Activated B cell treated with CpG ODN at 0.5 μM for 24 hours (primary cell): ENCODE results near the gene TMEM168. TPM values are rescaled to one million over a fixed set of nuclear protein-coding genes. Genes with fewer than 3 reads are reported as not detected.

ENCODE experiments used
- ATAC-seq: fragments of 200-7000 bp; cut with Tn5 transposase; one replicate; pipeline ENCODE4 v1.10.0; 2021; ENCODE audit warnings: low read depth, mild to moderate bottlenecking, moderate library complexity
- CTCF ChIA-PET: fragments of 350-600 bp; sonication (Branson Sonifier 250); formaldehyde crosslinking; loops from one replicate; lab custom pipeline; 2021; ENCODE audit warnings: antibody characterized with exemption; lab: Charles Lee
- POLR2A ChIA-PET: fragments of 350-600 bp; sonication (Branson Sonifier 250); formaldehyde crosslinking; loops from one replicate; lab custom pipeline; 2021; ENCODE audit warnings: antibody characterized with exemption; lab: Charles Lee
- DNase-seq: peaks from one replicate; pipeline ENCODE4 v3.0.0; 2022
- H3K27ac Mint-ChIP-seq: one replicate; pipeline ENCODE4 v1.8.0; 2020; ENCODE audit warnings: mixed read lengths
- H3K27me3 Mint-ChIP-seq: one replicate; pipeline ENCODE4 v1.8.0; 2021; ENCODE audit warnings: mixed read lengths
- H3K36me3 Mint-ChIP-seq: one replicate; pipeline ENCODE4 v1.8.0; 2021; ENCODE audit warnings: low read depth, mixed read lengths
- H3K4me1 Mint-ChIP-seq: one replicate; pipeline ENCODE4 v1.8.0; 2021; ENCODE audit warnings: mixed read lengths
- H3K4me3 Mint-ChIP-seq: one replicate; pipeline ENCODE4 v1.8.0; 2020; ENCODE audit warnings: mild to moderate bottlenecking, mixed read lengths
- H3K9me3 Mint-ChIP-seq: one replicate; pipeline ENCODE4 v1.8.0; 2020; ENCODE audit warnings: mixed read lengths
- intact Hi-C: fragments of 100-400 bp; cut with micrococcal nuclease; formaldehyde crosslinking; loops from one replicate; pipeline ENCODE4 v1.15.1; 2024
- total RNA-seq: library from RNA; stranded (reverse); gene quantifications from 2 replicates; pipeline ENCODE4 v1.2.3, GENCODE V29; 2022
- TF ChIP-seq, protein P1 (sequence below): fragments of 200-600 bp; IDR thresholded peaks from one replicate; pipeline ENCODE4 v1.8.0; 2022; ENCODE audit warnings: antibody characterized with exemption, mild to moderate bottlenecking

The TMEM168 gene
- total RNA-seq, 1 donor from 2014 or later = 24.2 TPM

DNA sequence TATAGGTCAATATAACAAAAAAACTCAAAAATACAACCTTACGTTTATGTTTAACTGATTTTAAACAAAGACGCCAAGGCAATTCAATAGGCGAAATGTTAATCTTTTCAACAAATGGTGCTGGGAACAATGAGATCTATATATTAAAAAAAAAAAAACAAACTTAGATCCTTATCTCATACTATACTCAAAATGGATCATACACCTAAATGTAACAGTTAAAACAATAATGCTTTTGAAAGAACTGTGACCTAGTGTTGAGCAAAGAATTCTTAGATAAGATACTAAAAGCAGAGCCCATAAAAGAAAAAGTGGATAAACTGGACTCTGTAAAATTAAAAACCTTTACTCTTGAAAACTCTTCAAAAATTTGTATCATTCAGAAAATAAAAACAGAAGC, 8.6 kb downstream of the TMEM168 start:
- peaks cover 4% of the 10 kb centered on the region for H3K4me1 Mint-ChIP-seq
- H3K27ac Mint-ChIP-seq = no peak overlapping the region
- POLR2A ChIA-PET = no interaction called here
- H3K27me3 Mint-ChIP-seq = no peaks in the 10 kb centered on the region
- intact Hi-C loops = no loop called here
- DNase-seq (no peak), ATAC-seq (no peak)
- TF ChIP-seq, protein P1, sequence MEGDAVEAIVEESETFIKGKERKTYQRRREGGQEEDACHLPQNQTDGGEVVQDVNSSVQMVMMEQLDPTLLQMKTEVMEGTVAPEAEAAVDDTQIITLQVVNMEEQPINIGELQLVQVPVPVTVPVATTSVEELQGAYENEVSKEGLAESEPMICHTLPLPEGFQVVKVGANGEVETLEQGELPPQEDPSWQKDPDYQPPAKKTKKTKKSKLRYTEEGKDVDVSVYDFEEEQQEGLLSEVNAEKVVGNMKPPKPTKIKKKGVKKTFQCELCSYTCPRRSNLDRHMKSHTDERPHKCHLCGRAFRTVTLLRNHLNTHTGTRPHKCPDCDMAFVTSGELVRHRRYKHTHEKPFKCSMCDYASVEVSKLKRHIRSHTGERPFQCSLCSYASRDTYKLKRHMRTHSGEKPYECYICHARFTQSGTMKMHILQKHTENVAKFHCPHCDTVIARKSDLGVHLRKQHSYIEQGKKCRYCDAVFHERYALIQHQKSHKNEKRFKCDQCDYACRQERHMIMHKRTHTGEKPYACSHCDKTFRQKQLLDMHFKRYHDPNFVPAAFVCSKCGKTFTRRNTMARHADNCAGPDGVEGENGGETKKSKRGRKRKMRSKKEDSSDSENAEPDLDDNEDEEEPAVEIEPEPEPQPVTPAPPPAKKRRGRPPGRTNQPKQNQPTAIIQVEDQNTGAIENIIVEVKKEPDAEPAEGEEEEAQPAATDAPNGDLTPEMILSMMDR = no peak
- H3K9me3 Mint-ChIP-seq = no peaks in the 10 kb centered on the region
- peaks cover 67% of the 10 kb centered on the region for H3K36me3 Mint-ChIP-seq
- H3K4me3 Mint-ChIP-seq = no peak overlapping the region
- CTCF ChIA-PET = no interaction called here

DNA sequence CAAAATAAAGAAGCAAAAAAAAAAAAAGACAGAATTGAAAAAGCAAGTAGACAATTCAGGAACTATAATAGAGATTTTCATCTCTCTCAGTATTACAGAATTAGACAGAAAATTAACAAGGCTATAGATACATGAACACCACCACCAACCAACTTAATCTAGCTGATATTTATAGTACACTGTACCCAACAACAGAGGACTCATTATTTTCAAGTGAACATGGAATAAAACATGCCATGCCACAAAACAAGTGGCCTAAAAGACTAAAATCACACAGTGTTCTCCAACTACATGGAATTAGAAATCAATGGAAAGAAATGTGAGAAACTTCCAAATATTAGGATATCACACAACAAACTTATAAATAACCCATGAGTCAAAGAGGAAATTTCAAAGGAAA, 9.1 kb downstream of the TMEM168 start:
- ChIA-PET POLR2A (interaction anchor here (0.7 kb wide), 1 partner anchor 8 kb away, joined by 7 read pairs; no protein-coding TSS in a partner anchor), CTCF (no interaction called here)

DNA sequence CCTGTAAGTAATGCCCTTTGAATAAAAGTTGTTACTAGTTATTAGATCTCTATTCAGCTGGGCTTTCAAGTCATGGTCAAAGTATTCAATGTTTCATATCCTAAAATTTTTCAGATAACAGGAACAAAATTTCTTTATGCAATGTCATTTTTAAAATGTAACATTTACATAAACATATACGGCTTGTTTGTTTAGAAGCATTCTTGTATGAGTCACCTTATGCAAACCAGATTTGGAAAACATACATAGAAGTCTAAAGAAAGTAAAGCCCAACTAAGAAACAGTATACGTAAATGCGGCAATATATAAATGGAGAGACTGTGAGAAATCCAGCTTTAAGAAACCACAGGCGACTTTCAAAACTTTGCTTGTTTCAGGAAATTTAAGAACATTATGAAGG, 10.5 kb downstream of the TMEM168 start:
- Mint-ChIP-seq H3K4me3 (no peak overlapping the region), H3K36me3 (peaks cover 68% of the 10 kb centered on the region), H3K27ac (no peak overlapping the region), H3K9me3 (no peaks in the 10 kb centered on the region), H3K27me3 (no peaks in the 10 kb centered on the region), H3K4me1 (peaks cover 4% of the 10 kb centered on the region)
- intact Hi-C loops = no loop called here
- POLR2A ChIA-PET = interaction anchor here (1.8 kb wide), 1 partner anchor 10 kb away, joined by 6 read pairs; the partner anchor contains the start of gene TMEM168
- CTCF ChIA-PET = no interaction called here
- DNase-seq = no peak
- ATAC-seq = no peak
- TF ChIP-seq, protein P1 = no peak

More for the DNA sequence above, 9.1 kb downstream of the TMEM168 start:
- H3K4me3 Mint-ChIP-seq = no peak overlapping the region
- H3K27me3 Mint-ChIP-seq = no peaks in the 10 kb centered on the region
- ATAC-seq = no peak
- intact Hi-C loops = no loop called here
- TF ChIP-seq, protein P1 = no peak
- H3K4me1 Mint-ChIP-seq = peaks cover 4% of the 10 kb centered on the region
- H3K9me3 Mint-ChIP-seq = no peaks in the 10 kb centered on the region
- no peak for DNase-seq
- H3K27ac Mint-ChIP-seq = no peak overlapping the region
- peaks cover 66% of the 10 kb centered on the region for H3K36me3 Mint-ChIP-seq

DNA sequence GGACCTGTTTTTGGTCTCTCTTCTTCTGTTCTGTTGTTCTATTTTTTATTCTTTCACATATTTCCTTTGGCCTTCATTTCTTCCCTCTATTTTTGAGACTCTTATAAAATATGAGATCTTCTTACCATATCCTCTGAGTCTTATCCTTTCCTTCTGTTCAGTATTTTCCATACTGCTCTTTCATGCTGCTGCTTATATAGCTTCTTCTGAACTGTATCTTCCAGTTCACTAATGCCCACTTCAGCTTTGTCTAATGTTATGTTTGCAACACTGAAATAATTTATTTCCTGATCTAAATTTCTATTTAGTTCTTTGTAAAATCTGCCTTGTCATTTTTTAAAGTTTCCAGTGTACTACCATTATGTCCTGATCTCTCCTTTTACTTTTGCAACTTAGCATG, 12.8 kb downstream of the TMEM168 start:
- H3K9me3 Mint-ChIP-seq = no peaks in the 10 kb centered on the region
- intact Hi-C loops = no loop called here
- no peaks in the 10 kb centered on the region for H3K27me3 Mint-ChIP-seq
- DNase-seq (no peak), ATAC-seq (no peak)
- ChIA-PET CTCF (no interaction called here), POLR2A (no interaction called here)
- peaks cover 4% of the 10 kb centered on the region for H3K4me1 Mint-ChIP-seq
- TF ChIP-seq, protein P1 = no peak
- H3K36me3 Mint-ChIP-seq = peaks cover 48% of the 10 kb centered on the region
- H3K4me3 Mint-ChIP-seq = no peak overlapping the region
- no peak overlapping the region for H3K27ac Mint-ChIP-seq

DNA sequence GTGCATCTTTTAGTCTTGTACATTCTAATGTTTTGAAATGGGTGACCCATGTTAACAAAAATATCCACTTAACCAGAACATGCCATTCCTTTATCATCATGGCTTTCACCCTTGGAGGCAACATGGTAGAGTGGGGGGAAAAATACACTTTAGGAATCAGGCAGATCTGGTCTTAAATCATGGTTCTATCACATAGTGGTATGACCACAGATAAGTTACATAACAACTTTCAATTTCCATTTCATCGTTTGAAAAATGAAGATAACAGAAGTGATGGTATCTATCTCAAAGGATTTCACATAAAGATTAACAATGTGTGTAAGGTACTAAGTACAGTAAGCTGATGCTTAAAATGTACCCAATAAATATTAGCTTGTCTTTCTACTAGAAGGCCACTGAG, 19.0 kb downstream of the TMEM168 start:
- Mint-ChIP-seq H3K4me3 (no peak overlapping the region), H3K4me1 (peaks cover 1% of the 10 kb centered on the region), H3K36me3 (peaks cover 24% of the 10 kb centered on the region), H3K27ac (no peak overlapping the region), H3K27me3 (no peaks in the 10 kb centered on the region), H3K9me3 (no peaks in the 10 kb centered on the region)
- ChIA-PET CTCF (no interaction called here), POLR2A (no interaction called here)
- TF ChIP-seq, protein P1 = no peak
- ATAC-seq (no peak), DNase-seq (no peak)
- intact Hi-C loops = no loop called here
